SK-N-SH (cell line): Measurements from ENCODE around the gene CHD5. TPM values are rescaled to one million over a fixed set of nuclear protein-coding genes. Genes with fewer than 3 reads are reported as not detected.
"Not testable (repeated sequence)": the region's sequence is repeated elsewhere in the genome, so short reads cannot be mapped to it uniquely, and the experiment has no call there.

Experiments used
- CTCF ChIA-PET: fragments of 300-600, 350-600 bp; formaldehyde crosslinking; extraction: SDS; loops from one replicate; lab custom pipeline; 2021; lab: Yijun Ruan, JAX
- POLR2A ChIA-PET: fragments of 350-600 bp; sonication (Branson Sonifier 250); formaldehyde crosslinking; extraction: SDS; loops from one replicate; lab custom pipeline; 2020; ENCODE audit warnings: antibody characterized with exemption, inconsistent platforms; lab: Yijun Ruan, JAX
- DNase-seq: peaks from one replicate; pipeline ENCODE4 v3.0.0; 2012
- H2AFZ ChIP-seq: fragments of 200-600 bp; sonication (generic); 2 replicates; pipeline ENCODE4 v1.8.1; 2016; ENCODE audit warnings: antibody characterized with exemption, mild to moderate bottlenecking, low read depth
- H3F3A ChIP-seq: fragments of 200-600 bp; sonication (generic); replicated peaks from 2 replicates; pipeline ENCODE3; 2016; ENCODE audit warnings: antibody characterized with exemption, mild to moderate bottlenecking; ENCODE audit not compliant: insufficient read depth
- H3K27ac ChIP-seq, 2 experiments: fragments of 200-500 bp in 1 of 2; fragments of 200-600 bp in 1 of 2; sonication (Bioruptor generic) in 1 of 2; sonication (generic), shearing (Covaris generic) in 1 of 2; 2 replicates each; pipeline versions ENCODE4 v1.5.1 to v1.6.1; 2014 to 2016; ENCODE audit warnings: low read depth in 2 of 2, inconsistent platforms in 1 of 2, low read length in 1 of 2, mild to moderate bottlenecking in 1 of 2, mixed read lengths in 1 of 2
- H3K27me3 ChIP-seq: fragments of 200-600 bp; sonication (generic), shearing (Covaris generic); 2 replicates; pipeline ENCODE4 v1.6.1; 2016; ENCODE audit warnings: mixed run types; ENCODE audit not compliant: insufficient read depth
- H3K36me3 ChIP-seq, 2 experiments: fragments of 200-500 bp in 1 of 2; fragments of 200-600 bp in 1 of 2; sonication (Bioruptor generic) in 1 of 2; sonication (generic) in 1 of 2; replicated peaks in 1 of 2; 2 replicates each; pipeline versions ENCODE3 to v1.5.1; 2014 to 2016; ENCODE audit warnings: low read length in 1 of 2, mild to moderate bottlenecking in 1 of 2; ENCODE audit not compliant: insufficient read depth in 2 of 2, control insufficient read depth in 1 of 2
- H3K4me1 ChIP-seq, 2 experiments: fragments of 200-500 bp in 1 of 2; fragments of 200-600 bp in 1 of 2; sonication (Bioruptor generic) in 1 of 2; sonication (generic), shearing (Covaris generic) in 1 of 2; 2 replicates each; pipeline versions ENCODE4 v1.5.1 to v1.6.1; 2014 to 2016; ENCODE audit warnings: low read depth in 1 of 2, low read length in 1 of 2, mixed run types in 1 of 2; ENCODE audit not compliant: insufficient read depth in 2 of 2, control insufficient read depth in 1 of 2
- H3K4me2 ChIP-seq: fragments of 200-600 bp; sonication (generic), shearing (Covaris generic); 2 replicates; pipeline ENCODE4 v1.6.1; 2017; ENCODE audit warnings: mixed run types
- H3K4me3 ChIP-seq, 2 experiments: fragments of 200-500 bp in 1 of 2; fragments of 200-600 bp in 1 of 2; sonication (Bioruptor generic) in 1 of 2; sonication (generic), shearing (Covaris generic) in 1 of 2; 2 replicates each; pipeline versions ENCODE4 v1.5.1 to v1.8.1; 2014 to 2016; ENCODE audit warnings: low read depth in 2 of 2, inconsistent platforms in 1 of 2, low read length in 1 of 2, mild to moderate bottlenecking in 1 of 2, mixed read lengths in 1 of 2, moderate library complexity in 1 of 2
- H3K79me2 ChIP-seq: fragments of 200-600 bp; sonication (generic); 2 replicates; pipeline ENCODE4 v1.8.1; 2017; ENCODE audit warnings: mild to moderate bottlenecking; ENCODE audit not compliant: insufficient read depth
- H3K9ac ChIP-seq: fragments of 200-600 bp; sonication (generic); 2 replicates; pipeline ENCODE4 v1.6.1; 2017; ENCODE audit warnings: mixed run types
- H3K9me2 ChIP-seq: fragments of 200-600 bp; sonication (generic); 2 replicates; pipeline ENCODE4 v1.6.1; 2017; ENCODE audit warnings: mixed run types
- H3K9me3 ChIP-seq: fragments of 200-600 bp; sonication (generic); 2 replicates; pipeline ENCODE4 v1.6.1; 2017; ENCODE audit warnings: mixed run types, mild to moderate bottlenecking, moderate library complexity
- H4K20me1 ChIP-seq: fragments of 200-600 bp; sonication (generic); 2 replicates; pipeline ENCODE4 v1.6.1; 2017; ENCODE audit warnings: mild to moderate bottlenecking, mixed run types; ENCODE audit not compliant: insufficient read depth
- CHD2 ChIP-seq: fragments of 150-350 bp; IDR thresholded peaks from 2 replicates; pipeline ENCODE4 v1.6.1; 2018; ENCODE audit warnings: low read length; ENCODE audit not compliant: partially characterized antibody
- CTCF ChIP-seq: fragments of 200-600 bp; sonication (generic); IDR thresholded peaks from 2 replicates; pipeline ENCODE4 v1.6.1; 2017; ENCODE audit warnings: antibody characterized with exemption, mild to moderate bottlenecking, moderate library complexity
- EZH2phosphoT487 ChIP-seq: fragments of 200-600 bp; sonication (generic); IDR thresholded peaks from 2 replicates; pipeline ENCODE4 v1.6.1; 2017; ENCODE audit warnings: low read depth, mixed run types, mild to moderate bottlenecking, antibody characterized with exemption, moderate library complexity, borderline replicate concordance
- FOXJ3 ChIP-seq: sonication (generic); formaldehyde crosslinking; IDR thresholded peaks from 2 replicates; pipeline ENCODE4 v1.5.1; 2020; ENCODE audit warnings: mild to moderate bottlenecking, missing genetic modification reagents
- GATA2 ChIP-seq: sonication (generic); formaldehyde crosslinking; IDR thresholded peaks from 2 replicates; pipeline ENCODE4 v1.5.0; 2020; ENCODE audit warnings: mild to moderate bottlenecking, missing genetic modification reagents
- JUND ChIP-seq: IDR thresholded peaks from 2 replicates; pipeline ENCODE4 v1.4.0; 2012
- MAX ChIP-seq: IDR thresholded peaks from 2 replicates; pipeline ENCODE4 v1.4.0; 2012; ENCODE audit warnings: low read depth
- MXI1 ChIP-seq: IDR thresholded peaks from 2 replicates; pipeline ENCODE4 v1.6.1; 2012; ENCODE audit warnings: mild to moderate bottlenecking, low read depth, low read length, improper control_type of control experiment
- PBX3 ChIP-seq: IDR thresholded peaks from 2 replicates; pipeline ENCODE4; 2012
- RAD21 ChIP-seq: IDR thresholded peaks from 2 replicates; pipeline ENCODE4 v1.6.1; 2012; ENCODE audit warnings: mild to moderate bottlenecking, low read length
- RFX5 ChIP-seq: IDR thresholded peaks from 2 replicates; pipeline ENCODE4 v1.6.1; 2012; ENCODE audit warnings: mild to moderate bottlenecking, improper control_type of control experiment, low read length
- RXRA ChIP-seq: IDR thresholded peaks from 2 replicates; pipeline ENCODE4 v1.4.0; 2012; ENCODE audit warnings: low read depth, mild to moderate bottlenecking, borderline replicate concordance
- TAF1 ChIP-seq: IDR thresholded peaks from 2 replicates; pipeline ENCODE4 v1.6.1; 2012; ENCODE audit warnings: low read depth, mild to moderate bottlenecking, low read length, moderate library complexity, borderline replicate concordance
- TCF12 ChIP-seq: IDR thresholded peaks from 2 replicates; pipeline ENCODE4 v1.4.0; 2012
- TEAD4 ChIP-seq: IDR thresholded peaks from 2 replicates; pipeline ENCODE4 v1.4.0; 2012; ENCODE audit warnings: mild to moderate bottlenecking, borderline replicate concordance; ENCODE audit not compliant: insufficient read depth
- USF1 ChIP-seq: IDR thresholded peaks from 2 replicates; pipeline ENCODE4 v1.4.0; 2012; ENCODE audit warnings: low read depth, borderline replicate concordance
- YY1 ChIP-seq: IDR thresholded peaks from 2 replicates; pipeline ENCODE4 v1.4.0; 2012; ENCODE audit warnings: low read depth, mild to moderate bottlenecking
- ZBTB33 ChIP-seq: IDR thresholded peaks from 2 replicates; pipeline ENCODE4 v1.4.0; 2012; ENCODE audit warnings: low read depth, borderline replicate concordance
- WGBS: methylation state at CpG from one replicate; pipeline ENCODE4 v1.1.6; 2017; ENCODE audit warnings: low lambda C conversion rate; 5-methylcytosine and 5-hydroxymethylcytosine counted together
- polyA plus RNA-seq, 3 experiments: library from polyadenylated mRNA; depleted of rRNA; stranded (reverse); fragments of >200 nt; gene quantifications; 2 replicates each; pipeline ENCODE4 v1.2.3, GENCODE V29; 2012
- TF ChIP-seq, protein P1 (sequence below): IDR thresholded peaks from 2 replicates; pipeline ENCODE4 v1.6.1; 2012; ENCODE audit warnings: mild to moderate bottlenecking, low read depth, low read length, moderate library complexity

The CHD5 gene
- polyA plus RNA-seq, 1 of the 3 experiments (the other 2 are of a cell fraction) = 0.26 TPM

- H4K20me1 ChIP-seq, H3K27me3 ChIP-seq, H3F3A ChIP-seq, H3K79me2 ChIP-seq, H3K9me3 ChIP-seq, H3K36me3 ChIP-seq, DNase-seq, POLR2A ChIA-PET, H3K4me2 ChIP-seq, H2AFZ ChIP-seq, H3K4me3 ChIP-seq, H3K9me2 ChIP-seq, H3K9ac ChIP-seq, H3K27ac ChIP-seq: not testable (repeated sequence)
- WGBS = 85% methylated on average over 8 of the region's 8 CpGs
- CTCF ChIA-PET = interaction anchor here (1.2 to 2.2 kb wide), 4 partner anchors 22 to 168 kb away, joined by 3 to 7 read pairs (median 4); no protein-coding TSS in a partner anchor
- H3K4me1 ChIP-seq = peaks cover 0 to 24% of the 10 kb centered on the region in 2 experiments; a peak in 1 of 4 replicates
These were observed 103.1 kb downstream of the CHD5 start for GRCh38 chr1:6077061-6077460.

- ChIA-PET CTCF (interaction anchor here (1.1 to 3.5 kb wide), 5 partner anchors 22 to 95 kb away, joined by 3 to 19 read pairs (median 4); no protein-coding TSS in a partner anchor), POLR2A (no interaction called here)
- H3K79me2 ChIP-seq = no peaks in the 10 kb centered on the region
- H3K36me3 ChIP-seq = no peaks in the 10 kb centered on the region
- H3F3A ChIP-seq = no peaks in the 10 kb centered on the region
- no peaks in the 10 kb centered on the region for H3K9me2 ChIP-seq
- H3K27ac ChIP-seq = no peak overlapping the region
- 71% methylated on average over 3 of the region's 3 CpGs for WGBS
- no peak for DNase-seq
- no peak overlapping the region for H2AFZ ChIP-seq
- no peak overlapping the region for H3K4me2 ChIP-seq
- H4K20me1 ChIP-seq = no peaks in the 10 kb centered on the region
- H3K27me3 ChIP-seq = no peaks in the 10 kb centered on the region
- peaks cover 0 to 27% of the 10 kb centered on the region in 2 experiments; a peak in 1 of 4 replicates for H3K4me1 ChIP-seq
- no peak overlapping the region for H3K9ac ChIP-seq
- H3K4me3 ChIP-seq = no peak overlapping the region
- TF ChIP-seq RFX5 (no peak), USF1 (no peak), JUND (no peak), RAD21 (no peak), CTCF (no peak), TCF12 (no peak), YY1 (no peak), RXRA (no peak), EZH2phosphoT487 (no peak), MXI1 (no peak), GATA2 (no peak), TEAD4 (no peak), CHD2 (no peak), MAX (no peak), PBX3 (no peak), FOXJ3 (CRISPR knock-in tag) (no peak), TAF1 (no peak), ZBTB33 (no peak)
- TF ChIP-seq, protein P1, sequence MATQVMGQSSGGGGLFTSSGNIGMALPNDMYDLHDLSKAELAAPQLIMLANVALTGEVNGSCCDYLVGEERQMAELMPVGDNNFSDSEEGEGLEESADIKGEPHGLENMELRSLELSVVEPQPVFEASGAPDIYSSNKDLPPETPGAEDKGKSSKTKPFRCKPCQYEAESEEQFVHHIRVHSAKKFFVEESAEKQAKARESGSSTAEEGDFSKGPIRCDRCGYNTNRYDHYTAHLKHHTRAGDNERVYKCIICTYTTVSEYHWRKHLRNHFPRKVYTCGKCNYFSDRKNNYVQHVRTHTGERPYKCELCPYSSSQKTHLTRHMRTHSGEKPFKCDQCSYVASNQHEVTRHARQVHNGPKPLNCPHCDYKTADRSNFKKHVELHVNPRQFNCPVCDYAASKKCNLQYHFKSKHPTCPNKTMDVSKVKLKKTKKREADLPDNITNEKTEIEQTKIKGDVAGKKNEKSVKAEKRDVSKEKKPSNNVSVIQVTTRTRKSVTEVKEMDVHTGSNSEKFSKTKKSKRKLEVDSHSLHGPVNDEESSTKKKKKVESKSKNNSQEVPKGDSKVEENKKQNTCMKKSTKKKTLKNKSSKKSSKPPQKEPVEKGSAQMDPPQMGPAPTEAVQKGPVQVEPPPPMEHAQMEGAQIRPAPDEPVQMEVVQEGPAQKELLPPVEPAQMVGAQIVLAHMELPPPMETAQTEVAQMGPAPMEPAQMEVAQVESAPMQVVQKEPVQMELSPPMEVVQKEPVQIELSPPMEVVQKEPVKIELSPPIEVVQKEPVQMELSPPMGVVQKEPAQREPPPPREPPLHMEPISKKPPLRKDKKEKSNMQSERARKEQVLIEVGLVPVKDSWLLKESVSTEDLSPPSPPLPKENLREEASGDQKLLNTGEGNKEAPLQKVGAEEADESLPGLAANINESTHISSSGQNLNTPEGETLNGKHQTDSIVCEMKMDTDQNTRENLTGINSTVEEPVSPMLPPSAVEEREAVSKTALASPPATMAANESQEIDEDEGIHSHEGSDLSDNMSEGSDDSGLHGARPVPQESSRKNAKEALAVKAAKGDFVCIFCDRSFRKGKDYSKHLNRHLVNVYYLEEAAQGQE = no peak
- no peaks in the 10 kb centered on the region for H3K9me3 ChIP-seq
These were observed 104.4 kb downstream of the CHD5 start for GRCh38 chr1:6075748-6076147.
